Measurements from ENCODE around the gene TJP2.

GRCh38 chr9:69147041-69147834, 26.8 kb upstream of the TJP2 start:
- TF ChIP-seq CTCF (IDR thresholded peaks at IDR 0.05; ENCODE audit: low read depth, low read length) (no peak), EZH2phosphoT487 (IDR thresholded peaks at IDR 0.05; ENCODE audit: low read depth) (no peak)
